GM19238 (cell line): ENCODE results near the gene ECEL1.
"Not testable (repeated sequence)": the region's sequence is repeated elsewhere in the genome, so short reads cannot be mapped to it uniquely, and the experiment has no call there.

ENCODE experiments used
- DNase-seq: peaks from one replicate; pipeline ENCODE4 v3.0.0; 2011; ENCODE audit warnings: low spot score; ENCODE audit not compliant: insufficient read length

Gene ECEL1

DNA sequence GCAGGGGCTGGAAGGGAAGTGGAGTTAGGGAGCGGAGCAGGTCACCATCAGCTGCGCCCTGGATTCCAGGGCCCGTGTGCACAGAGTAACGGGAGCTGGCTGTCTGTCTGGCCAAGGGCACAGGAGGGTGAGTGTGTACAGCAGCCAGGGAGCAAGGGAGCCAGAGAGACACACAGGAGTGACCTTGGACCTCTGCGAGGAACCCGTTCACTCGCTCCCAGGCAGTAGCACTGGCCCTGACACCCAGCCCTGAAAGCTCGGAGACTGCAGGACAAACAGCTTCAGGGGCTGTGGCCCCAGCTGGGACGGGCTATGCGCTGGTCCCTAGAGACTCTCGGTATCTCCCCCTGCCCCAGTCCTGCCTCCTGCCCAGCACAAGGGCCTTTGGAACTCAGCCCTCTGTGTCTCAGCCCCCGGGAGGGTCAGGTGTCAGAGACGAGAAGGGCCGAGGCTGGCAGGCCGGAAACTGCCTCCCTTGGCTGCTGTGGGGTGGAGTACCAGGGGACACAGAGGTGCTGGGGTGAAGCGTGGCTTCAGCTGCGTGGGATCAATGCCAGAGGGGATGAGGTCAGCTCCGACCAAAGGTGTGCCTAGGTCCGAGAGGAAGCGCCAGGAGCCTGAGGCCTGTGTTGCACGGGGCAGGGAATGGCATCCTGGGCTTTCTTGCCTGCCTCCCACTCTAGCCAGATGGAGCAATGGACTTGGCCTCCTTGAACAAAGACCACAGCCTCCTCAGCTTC, 43.8 kb downstream of the ECEL1 start:
- DNase-seq, result not testable (repeated sequence)

DNA sequence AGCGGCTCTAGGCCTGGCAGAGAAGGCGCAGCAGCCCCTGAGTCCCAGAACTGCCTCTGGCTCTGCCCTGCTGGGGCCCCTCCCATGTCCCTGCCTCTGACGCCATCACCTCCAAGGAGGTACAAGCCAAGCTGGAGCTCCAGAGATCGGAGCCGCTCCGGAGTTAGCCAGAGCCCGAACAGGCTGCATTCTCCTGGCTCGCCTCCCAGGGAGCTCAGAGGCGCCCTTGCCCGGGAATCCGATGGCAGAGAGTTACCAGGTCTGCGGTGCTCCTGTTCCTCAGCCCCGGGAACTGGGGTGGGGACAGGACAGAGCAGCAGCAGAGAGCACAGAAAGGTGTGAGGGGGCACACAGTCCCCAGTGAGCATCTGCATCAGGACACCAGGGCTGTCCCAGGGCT, 44.6 kb downstream of the ECEL1 start:
- DNase-seq, result not testable (repeated sequence)

DNA sequence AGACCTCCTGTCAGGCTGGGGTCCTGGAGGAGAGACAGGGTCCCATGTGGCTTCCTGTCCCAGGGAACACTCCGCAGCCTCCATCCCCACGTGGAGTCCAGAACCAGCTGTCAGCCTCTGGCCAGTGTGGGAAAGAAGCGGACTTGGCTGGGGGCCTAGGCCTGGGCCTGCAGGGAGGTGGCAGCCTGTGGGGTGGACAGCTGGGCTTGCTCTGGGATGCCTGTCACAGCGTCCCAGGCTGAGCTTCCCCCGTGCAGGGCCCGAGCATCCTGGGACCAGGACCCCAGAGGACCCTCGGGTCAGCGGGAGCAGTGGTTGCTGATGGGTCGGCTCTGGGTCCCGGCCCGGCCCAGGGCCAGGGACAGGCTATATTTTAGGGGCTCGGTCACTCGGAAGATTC, 45.2 kb downstream of the ECEL1 start:
- not testable (repeated sequence) for DNase-seq

DNA sequence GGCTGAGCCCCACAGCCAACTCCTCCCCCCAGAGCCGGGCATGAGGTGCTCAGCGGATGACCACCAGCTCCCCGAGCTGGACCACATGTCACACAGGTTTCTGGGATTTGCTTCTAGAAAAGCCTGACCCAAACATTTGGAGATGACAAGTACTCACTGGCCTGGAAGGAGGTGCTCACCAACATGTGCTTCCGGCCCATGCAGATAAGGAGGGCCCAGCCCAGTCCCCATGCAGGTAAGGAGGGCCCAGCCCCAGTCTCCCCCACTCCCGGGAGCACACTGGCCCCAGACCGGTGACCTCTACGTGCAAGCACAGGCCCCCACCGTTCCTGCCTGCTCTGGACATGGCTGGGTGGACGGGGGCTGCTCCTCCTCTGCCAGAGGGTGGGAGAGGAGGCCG, 45.7 kb downstream of the ECEL1 start:
- DNase-seq, result not testable (repeated sequence)

DNA sequence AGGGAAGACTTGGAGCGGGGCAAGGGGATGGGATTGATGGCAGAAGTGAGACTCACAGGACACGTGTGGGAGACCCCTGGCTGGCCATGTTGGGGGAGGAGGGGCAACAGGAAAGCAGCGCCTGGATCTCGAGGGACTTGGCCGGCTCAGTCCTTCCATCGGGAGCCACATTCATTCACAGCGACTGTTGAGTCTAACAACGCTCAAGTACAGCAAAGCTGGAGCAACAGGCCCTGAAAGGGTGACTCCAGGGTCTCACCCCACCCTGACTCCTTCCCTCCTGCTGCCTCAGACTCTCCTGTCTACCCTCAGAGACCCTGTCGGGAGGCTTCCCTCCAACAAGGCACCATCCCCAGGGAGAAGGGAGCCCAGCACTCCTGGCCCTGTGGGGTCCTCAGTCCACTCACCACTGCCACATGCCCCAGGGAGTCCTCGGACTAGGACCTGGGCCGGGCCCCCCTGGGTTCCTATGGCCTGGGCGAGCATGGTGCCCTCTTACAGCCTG, 46.4 kb downstream of the ECEL1 start:
- no peak for DNase-seq

DNA sequence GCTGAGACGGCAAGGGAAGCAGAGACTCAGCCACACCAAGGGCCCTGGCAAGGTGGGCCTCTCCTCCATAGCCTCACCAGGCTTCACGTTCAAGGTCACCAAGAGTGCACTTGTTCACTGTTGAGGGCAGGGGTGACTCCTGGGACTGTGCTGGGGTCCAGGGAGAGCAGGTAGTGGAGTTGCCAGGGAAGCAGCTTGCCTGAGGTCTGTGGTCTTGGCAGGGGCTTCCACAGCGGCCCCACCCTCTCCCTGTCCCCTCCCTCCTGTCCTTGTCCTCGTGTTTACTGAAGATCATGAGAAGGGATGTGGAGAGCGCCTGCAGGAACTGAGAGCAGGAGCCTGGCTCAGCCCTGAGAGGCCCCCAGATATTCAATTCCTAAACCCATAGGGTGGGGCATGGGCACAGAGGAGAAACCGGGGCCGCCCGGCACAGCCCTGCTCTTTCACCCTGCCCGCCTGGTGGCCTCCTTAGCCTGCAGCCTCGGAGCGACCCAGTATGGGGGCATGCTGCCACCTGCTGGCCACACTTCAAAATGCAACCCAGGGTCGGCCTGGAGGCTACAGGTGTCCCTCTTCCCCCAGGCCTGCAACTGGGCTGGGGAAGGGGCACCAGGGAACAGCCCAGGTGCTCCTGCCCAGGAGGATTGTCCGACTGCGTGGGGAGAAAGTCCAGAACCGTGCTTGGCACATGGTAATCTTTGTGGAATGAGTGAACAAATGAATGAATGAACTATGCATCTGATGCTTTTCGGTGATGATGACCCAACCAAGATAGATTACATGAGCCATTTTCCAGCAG, 47.2 kb downstream of the ECEL1 start:
- peak; percentile 83 for DNase-seq

DNA sequence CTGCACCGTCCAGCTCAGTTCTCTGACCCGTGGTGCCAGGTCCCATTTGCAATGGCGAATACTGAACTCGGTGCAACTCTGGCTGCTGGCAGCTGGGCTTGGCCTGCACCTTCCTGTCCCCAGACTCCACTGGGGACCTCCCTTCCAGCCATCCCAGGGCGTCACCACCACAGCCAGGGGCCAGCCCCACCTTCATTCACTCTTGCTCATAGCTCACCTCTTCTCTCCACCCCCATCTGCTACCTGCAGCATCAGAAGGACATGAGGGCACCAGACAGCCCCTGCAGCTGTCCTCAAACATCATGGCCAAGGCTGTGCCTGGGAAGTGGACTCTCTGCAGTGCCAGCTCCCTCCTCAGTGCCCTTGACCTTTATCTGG, 47.9 kb downstream of the ECEL1 start:
- no peak for DNase-seq

DNA sequence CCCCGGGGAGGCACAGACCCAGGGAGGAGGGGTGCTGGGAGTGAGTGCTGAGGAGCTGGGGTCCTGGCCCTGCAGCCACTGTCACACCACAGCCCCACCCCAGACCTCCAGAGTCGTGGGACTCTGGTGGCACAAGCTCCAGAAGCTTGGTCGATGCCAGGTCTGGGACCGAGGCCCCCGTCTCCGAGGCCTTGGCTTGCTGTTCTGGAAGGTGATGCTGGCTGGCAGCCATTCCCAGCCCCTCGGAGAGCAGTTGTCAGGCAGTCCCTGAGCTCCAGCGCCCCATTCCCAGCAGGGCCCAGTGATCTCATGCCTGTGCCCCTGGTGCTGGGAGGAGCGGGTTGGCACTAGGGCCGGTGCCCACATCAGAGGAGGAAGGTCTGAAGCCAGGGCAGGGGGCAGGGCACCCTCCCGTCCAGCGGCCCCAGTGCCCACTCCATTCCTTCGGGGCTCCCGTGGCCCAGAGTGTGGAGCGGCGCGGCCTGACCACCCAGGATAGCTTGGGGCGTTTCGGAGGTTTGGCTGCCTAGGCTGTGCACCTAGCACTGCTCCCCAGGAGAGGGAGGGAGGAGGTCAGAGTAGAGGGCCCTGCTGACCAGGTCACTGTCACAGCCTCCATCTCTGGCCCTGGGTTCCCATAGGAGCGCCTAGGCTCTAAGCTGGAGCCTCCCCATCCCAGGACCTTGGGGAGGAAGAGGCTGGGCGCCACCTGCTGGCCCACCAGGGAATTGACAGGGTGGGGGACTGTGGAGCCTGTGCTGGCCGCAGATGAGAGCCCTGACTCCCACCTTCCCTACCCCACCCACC, 48.5 kb downstream of the ECEL1 start:
- DNase-seq, result no peak

DNA sequence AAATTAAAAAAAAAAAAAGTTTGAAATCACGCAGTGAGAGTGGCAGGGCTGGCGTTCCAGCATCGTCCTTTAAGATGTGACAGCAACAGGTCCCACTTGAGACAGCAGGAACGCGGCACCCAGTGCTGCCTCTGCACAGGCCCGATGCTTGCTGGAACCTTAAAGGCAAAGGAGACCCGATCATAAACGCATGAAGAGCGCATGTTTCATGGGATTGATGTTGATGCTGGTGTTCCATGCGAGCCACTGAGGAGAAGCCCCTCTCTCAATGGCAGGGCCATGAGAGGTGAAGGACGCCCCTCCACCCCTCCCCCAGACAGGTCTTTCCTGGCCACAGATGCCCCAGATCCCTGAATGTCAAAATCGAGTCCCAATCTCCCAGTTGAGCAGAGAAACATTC, 49.5 kb downstream of the ECEL1 start:
- DNase-seq, result no peak

DNA sequence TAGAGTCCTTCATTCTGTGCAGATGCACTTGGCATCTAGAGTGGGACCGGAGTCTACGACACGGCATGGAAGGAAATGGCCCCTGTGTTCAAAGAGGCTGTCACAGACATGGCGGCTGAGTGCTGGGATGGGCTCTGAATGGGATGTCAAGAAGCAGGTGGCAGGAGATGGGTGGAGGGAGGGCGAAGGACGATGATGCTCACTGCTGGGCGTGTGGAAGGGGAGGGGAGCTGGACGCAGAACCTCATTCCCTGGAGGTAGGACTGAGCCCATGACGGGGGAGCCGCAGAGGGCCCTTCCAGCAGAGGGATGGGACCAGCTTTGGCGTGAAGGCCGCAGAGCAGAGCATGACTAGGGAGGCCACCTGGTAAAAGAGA, 50.5 kb downstream of the ECEL1 start:
- no peak for DNase-seq

DNA sequence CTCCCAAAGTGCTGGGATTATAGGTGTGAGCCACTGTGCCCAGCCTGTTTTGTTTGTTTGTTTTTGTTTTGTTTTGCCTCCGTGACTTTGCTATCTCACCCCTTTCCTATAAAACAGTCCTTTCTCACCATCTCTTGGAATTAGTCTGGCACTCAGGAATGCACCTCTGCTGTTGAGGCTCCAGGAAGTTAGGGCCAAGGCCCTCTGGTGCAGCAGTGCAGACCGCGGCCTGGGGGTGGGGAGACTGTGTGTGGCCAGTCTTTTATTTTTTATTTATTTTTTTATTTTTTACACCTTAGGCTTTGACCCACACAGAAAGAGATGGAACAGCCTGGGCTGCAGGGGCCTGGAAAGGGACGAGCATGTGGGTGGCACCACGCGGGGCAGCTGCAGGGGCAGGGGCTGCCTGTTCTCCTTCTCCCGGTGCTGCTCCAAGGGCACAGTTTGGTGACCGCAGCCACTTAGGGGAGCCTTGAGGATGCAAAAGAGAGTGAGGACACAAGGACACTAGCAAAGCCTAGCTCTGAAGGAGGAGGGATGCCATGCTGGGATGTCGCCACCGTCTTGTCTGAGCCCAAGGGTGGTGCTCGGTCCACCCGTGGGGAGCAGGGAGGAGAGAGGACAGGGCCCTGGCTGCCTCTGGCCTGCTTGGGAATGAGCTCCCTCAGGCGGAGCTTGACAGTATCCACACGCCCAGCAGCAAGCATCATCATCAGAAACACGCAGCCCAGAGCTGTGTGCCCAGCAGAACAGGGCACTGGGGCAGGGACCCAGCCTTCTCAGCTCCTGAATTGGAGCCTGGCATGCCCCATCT, 51.0 kb downstream of the ECEL1 start:
- DNase-seq, result no peak

DNA sequence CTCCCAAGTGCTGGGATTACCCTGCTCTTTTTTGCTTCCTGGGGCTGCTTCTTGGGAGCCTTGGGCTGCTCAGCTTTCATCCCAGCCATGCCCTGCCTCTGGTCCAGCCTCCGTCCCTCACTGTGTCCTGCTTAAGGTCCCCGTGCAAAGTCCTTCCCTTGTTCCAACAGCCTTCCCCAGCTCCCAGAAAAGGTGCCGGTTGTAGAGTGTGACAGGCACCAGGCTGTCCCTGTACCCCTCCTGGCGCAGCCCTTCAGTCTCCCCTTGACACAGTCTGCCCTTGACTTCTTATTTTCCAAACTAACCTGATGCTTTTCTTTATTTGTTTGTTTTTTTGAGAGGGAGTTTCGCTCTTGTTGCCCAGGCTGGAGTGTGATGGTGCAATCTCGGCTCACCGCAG, 51.8 kb downstream of the ECEL1 start:
- DNase-seq, result no peak

DNA sequence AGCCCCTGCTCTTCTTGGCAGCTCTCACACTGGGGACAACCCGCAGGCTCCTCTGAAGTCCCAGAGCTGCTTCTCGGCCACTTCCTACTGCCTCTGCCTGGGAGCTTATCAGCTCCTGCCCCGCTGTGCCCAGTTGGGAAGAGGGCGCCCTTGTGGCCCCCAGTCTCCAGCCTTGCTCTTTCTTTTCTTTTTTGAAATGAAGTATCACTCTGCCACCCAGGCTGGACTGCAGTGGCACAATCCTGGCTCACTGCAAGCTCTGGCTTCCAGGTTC, 52.3 kb downstream of the ECEL1 start:
- no peak for DNase-seq

DNA sequence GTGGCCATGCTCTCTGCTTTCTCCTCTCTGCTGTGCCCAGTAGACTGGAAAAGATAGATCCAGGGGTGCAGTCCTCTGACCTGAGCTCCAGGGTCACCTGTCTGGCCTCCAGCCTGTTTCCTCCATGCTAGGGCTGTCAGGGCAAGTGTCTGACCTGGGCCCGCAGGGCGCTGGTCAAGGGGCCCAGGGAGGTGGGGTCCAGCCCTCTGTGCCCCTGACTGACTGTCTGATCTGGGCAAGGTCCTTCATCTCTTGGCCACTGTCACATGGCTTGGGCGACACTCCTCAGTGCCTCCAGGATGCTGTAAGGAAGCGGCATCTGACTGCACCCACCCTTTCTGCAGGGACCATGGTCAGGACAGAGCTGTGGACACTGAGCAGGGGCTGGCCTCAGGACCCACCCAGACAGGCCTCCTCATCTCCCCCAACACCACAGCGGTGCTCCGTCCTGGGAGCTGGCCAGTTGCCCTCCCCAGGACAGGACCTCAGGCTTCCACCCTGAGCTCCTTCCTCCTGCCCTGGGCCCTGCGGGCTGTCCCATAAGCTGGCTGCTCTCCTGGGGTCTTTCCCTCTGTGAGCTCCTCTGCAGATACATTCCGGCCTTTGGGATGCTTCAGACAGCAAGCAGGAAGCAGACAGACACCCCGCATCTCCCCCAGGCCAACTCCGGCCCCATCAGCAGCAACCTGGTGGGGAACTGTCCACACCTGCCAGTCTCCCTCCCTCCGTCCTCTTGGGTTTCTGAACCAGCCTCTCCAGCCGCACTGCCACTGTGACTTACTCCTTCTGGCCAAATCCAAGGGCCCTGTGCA, 52.9 kb downstream of the ECEL1 start:
- no peak for DNase-seq

DNA sequence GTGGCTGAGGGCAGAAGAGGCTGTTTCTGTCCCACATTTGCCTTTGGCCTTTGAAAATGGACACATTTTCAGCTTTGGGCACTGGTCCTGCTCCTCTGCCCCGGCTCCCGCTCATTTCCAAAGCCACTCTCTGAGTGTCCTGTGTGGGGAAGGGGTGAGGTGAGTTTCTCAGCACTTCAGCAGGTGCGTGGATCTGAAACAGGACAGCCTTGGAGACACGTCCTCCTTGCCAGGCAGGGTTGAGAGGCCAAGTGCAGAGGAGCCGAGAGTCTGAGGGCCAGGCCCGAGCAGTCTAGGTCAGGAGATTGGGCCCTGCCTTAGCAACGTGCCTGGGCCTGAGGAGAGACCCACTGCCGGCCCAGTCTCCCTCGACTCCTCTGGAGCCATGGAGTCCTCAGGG, 53.5 kb downstream of the ECEL1 start:
- no peak for DNase-seq

DNA sequence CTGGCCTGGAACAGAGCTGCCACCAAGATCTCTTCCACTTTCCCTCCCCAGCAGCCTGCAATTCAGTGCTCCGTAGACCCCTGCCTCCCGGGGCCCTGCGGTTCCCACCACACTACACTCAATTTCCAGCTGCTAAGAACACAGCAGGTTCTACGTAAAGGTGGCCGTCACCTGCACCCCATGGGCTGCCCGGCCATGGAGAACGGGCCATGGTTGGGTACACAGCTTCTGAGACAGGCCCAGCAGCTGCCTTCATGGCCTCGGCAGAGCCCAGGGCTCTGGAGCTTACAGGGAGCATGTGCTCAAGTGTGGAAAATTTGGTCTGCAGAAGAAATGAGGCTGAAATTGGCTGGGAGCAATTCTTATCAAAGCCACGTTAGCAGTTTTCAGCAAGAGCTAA, 54.0 kb downstream of the ECEL1 start:
- not testable (repeated sequence) for DNase-seq

DNA sequence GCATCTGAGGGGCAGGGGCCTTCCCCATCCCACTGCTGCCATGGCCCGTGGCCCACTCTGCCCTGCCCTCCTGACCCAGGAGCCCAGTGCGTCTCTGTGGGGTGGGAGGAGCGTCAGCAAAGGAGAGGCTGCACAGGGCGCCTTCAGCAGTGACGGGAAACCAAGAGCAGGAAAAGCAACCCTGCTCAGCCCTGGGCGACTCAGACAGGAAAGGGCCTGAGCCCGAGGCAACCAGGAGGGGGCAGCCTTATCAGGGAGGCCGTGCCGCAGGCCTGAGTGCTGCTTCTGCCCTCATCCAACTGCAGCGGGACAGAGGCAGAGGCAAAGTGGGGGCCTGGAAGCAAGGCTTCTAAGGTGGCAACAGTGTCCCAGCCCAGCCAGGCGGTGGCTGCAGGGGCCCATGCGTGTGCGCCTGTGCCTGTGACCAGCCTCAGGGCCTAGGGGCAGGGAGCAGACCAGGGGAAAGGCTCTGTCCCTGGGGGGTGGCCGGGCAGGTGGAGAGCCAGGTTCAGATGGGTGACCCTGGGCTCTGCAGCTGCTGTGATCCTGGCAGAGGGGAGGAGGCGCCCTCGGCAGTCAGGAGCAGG, 54.9 kb downstream of the ECEL1 start:
- no peak for DNase-seq

DNA sequence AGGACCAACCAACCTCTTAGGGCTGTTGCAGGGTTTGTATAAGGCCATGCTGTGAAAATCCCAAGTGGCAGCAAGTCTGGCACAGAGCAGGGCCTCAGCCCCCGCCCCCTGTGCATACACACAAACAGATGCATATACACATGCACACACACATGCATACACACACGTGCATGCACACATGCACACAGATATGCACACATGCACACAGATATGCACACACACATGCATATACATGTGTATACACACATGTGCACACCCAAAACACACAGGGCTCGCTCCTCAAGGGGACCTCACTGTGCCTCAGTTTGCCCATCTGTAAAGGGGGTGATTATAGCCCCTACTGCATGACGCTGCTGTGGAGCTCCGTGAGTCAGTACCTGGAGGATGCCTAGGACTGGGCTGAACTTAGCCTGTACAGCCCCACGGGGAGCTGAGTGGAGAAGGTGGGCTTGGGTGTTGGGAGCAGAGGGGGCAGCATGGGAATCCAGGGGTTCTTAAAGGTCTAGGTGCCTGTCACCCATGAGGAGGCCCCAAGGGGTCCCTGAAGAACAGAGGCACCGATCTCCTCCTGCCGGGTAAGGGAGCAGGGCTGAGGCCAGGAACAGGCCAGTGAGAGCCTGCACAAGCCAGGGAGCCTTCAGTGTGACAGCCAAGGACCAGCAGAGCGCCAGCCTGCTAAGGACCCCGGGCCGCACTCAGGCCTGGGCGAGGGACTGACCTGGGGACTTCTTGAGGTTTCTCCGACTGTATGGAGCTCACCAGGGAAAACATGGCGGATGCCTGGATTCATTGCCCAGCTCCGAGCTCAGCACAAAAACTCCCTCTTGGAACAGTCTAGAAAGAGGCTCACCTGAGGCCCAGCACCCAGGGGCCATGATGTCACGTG, 55.7 kb downstream of the ECEL1 start:
- DNase-seq, result no peak
